GM23338 (cell line): ENCODE measurements around the gene AGR3. TPM values are rescaled to one million over a fixed set of nuclear protein-coding genes. Genes with fewer than 3 reads are reported as not detected.
A peak's percentile ranks its signal among the peaks of the same experiment; 100 is the strongest.

Experiments used
- ATAC-seq: fragments of 200-7000 bp; cut with Tn5 transposase; 3 replicates; pipeline ENCODE4 v1.9.1; 2020
- DNase-seq: peaks from one replicate; pipeline ENCODE4 v3.0.0-alpha.2; 2015; ENCODE audit warnings: low spot score
- H2AFZ ChIP-seq: fragments of 200-600 bp; sonication (generic); 2 replicates; pipeline ENCODE4 v1.8.0; 2016; ENCODE audit warnings: antibody characterized with exemption, mild to moderate bottlenecking, moderate library complexity
- H3F3A ChIP-seq: fragments of 200-600 bp; sonication (generic); replicated peaks from 2 replicates; pipeline ENCODE4 v1.8.0; 2017; ENCODE audit warnings: antibody characterized with exemption, mixed run types, low read depth
- H3K27ac ChIP-seq: fragments of 200-600 bp; sonication (generic); 2 replicates; pipeline ENCODE4 v1.6.1; 2016; ENCODE audit warnings: low read depth
- H3K27me3 ChIP-seq: fragments of 200-600 bp; sonication (generic); 2 replicates; pipeline ENCODE4 v1.8.0; 2016; ENCODE audit warnings: mild to moderate bottlenecking, mixed run types, moderate library complexity; ENCODE audit not compliant: insufficient read depth
- H3K36me3 ChIP-seq: fragments of 200-600 bp; sonication (generic); 2 replicates; pipeline ENCODE4 v1.8.0; 2016; ENCODE audit warnings: mild to moderate bottlenecking; ENCODE audit not compliant: insufficient read depth
- H3K4me1 ChIP-seq: fragments of 200-600 bp; sonication (generic); 2 replicates; pipeline ENCODE4 v1.8.0; 2016; ENCODE audit warnings: mild to moderate bottlenecking, moderate library complexity; ENCODE audit not compliant: insufficient read depth
- H3K4me2 ChIP-seq: fragments of 200-600 bp; sonication (generic); 2 replicates; pipeline ENCODE4 v1.7.1; 2017; ENCODE audit warnings: mixed run types
- H3K4me3 ChIP-seq: fragments of 200-600 bp; sonication (generic); 2 replicates; pipeline ENCODE4 v1.6.1; 2016; ENCODE audit warnings: mixed run types
- H3K79me2 ChIP-seq: fragments of 200-600 bp; sonication (generic); replicated peaks from 2 replicates; pipeline ENCODE4 v1.8.0; 2017; ENCODE audit warnings: mild to moderate bottlenecking; ENCODE audit not compliant: insufficient read depth
- H3K9me2 ChIP-seq: fragments of 200-600 bp; sonication (generic); 2 replicates; pipeline ENCODE4 v1.8.0; 2017; ENCODE audit not compliant: insufficient read depth
- H4K20me1 ChIP-seq: fragments of 200-600 bp; sonication (generic); replicated peaks from 2 replicates; pipeline ENCODE4 v1.8.0; 2017; ENCODE audit warnings: mild to moderate bottlenecking; ENCODE audit not compliant: insufficient read depth
- H3K27ac Mint-ChIP-seq: 2 replicates; pipeline ENCODE4 v1.8.0; 2020; ENCODE audit warnings: inconsistent platforms, mild to moderate bottlenecking, moderate library complexity, mixed read lengths
- H3K27me3 Mint-ChIP-seq: 3 replicates; pipeline ENCODE4 v1.8.0; 2022; ENCODE audit warnings: low read depth, mild to moderate bottlenecking, moderate library complexity, mixed read lengths, inconsistent platforms; ENCODE audit not compliant: insufficient read depth, poor library complexity
- H3K36me3 Mint-ChIP-seq: 3 replicates; pipeline ENCODE4 v1.8.0; 2021; ENCODE audit warnings: low read depth, mild to moderate bottlenecking, inconsistent platforms, moderate library complexity, mixed read lengths
- H3K4me1 Mint-ChIP-seq: 3 replicates; pipeline ENCODE4 v1.8.0; 2020; ENCODE audit warnings: mild to moderate bottlenecking, inconsistent platforms, mixed read lengths
- H3K4me3 Mint-ChIP-seq: 3 replicates; pipeline ENCODE4 v1.8.0; 2021; ENCODE audit warnings: moderate library complexity, mild to moderate bottlenecking, inconsistent platforms, mixed read lengths
- H3K9me3 Mint-ChIP-seq: 3 replicates; pipeline ENCODE4 v1.8.0; 2020; ENCODE audit warnings: moderate library complexity, mild to moderate bottlenecking, inconsistent platforms, mixed read lengths
- CREB1 ChIP-seq: fragments of 250-450 bp; sonication (Bioruptor Pico); IDR thresholded peaks from 2 replicates; pipeline ENCODE4 v1.5.0; 2020; ENCODE audit warnings: low read depth, mild to moderate bottlenecking, moderate library complexity
- CTCF ChIP-seq, 2 experiments: fragments of 200-600 bp in 1 of 2; sonication (generic) in 1 of 2; conservative IDR thresholded peaks; 2 replicates each; pipeline versions ENCODE4 v1.5.1 to v1.6.1; 2016 to 2017; ENCODE audit warnings: antibody characterized with exemption in 2 of 2, low read depth in 2 of 2, mild to moderate bottlenecking in 2 of 2, moderate library complexity in 1 of 2
- ETS1 ChIP-seq: IDR thresholded peaks from 2 replicates; pipeline ENCODE4 v1.6.1; 2016; ENCODE audit warnings: antibody characterized with exemption
- EZH2 ChIP-seq: fragments of 200-600 bp; sonication (generic); IDR thresholded peaks from one replicate; pipeline ENCODE4 v1.8.0; 2017; ENCODE audit warnings: antibody characterized with exemption, mild to moderate bottlenecking, low read depth; ENCODE audit not compliant: unreplicated experiment
- EZH2phosphoT487 ChIP-seq: fragments of 200-600 bp; sonication (generic); IDR thresholded peaks from one replicate; pipeline ENCODE4 v1.8.1; 2018; ENCODE audit warnings: antibody characterized with exemption; ENCODE audit not compliant: unreplicated experiment
- JUNB ChIP-seq: IDR thresholded peaks from one replicate; pipeline ENCODE4 v1.6.1; 2016; ENCODE audit warnings: antibody characterized with exemption; ENCODE audit not compliant: unreplicated experiment
- REST ChIP-seq: IDR thresholded peaks from one replicate; pipeline ENCODE4 v1.6.1; 2018; ENCODE audit warnings: antibody characterized with exemption; ENCODE audit not compliant: unreplicated experiment
- STAT1 ChIP-seq: IDR thresholded peaks from one replicate; pipeline ENCODE4 v1.6.1; 2016; ENCODE audit warnings: antibody characterized with exemption; ENCODE audit not compliant: unreplicated experiment
- ZNF331 ChIP-seq: fragments of 250-450 bp; sonication (Bioruptor Pico); IDR thresholded peaks from 2 replicates; pipeline ENCODE4 v1.5.0; 2020; ENCODE audit warnings: low read depth, mild to moderate bottlenecking, moderate library complexity
- ZNF462 ChIP-seq: fragments of 250-450 bp; sonication (Bioruptor Pico); IDR thresholded peaks from 2 replicates; pipeline ENCODE4 v1.5.0; 2020; ENCODE audit warnings: mild to moderate bottlenecking, moderate library complexity
- polyA plus RNA-seq: library from polyadenylated mRNA; unstranded; fragments of >200 nt; fragmentation: Nextera tagmentation; extraction: Ambion mirVana; gene quantifications from 2 replicates; pipeline ENCODE4 v1.2.1, GENCODE V29; 2016
- total RNA-seq: library from RNA; depleted of rRNA; stranded (reverse); fragments of >200 nt; shearing (Covaris generic); gene quantifications from 2 replicates; pipeline ENCODE4 v1.2.3, GENCODE V29; 2014

The AGR3 gene
- total and polyA plus RNA-seq, 2 experiments from 2014 or later, result not detected

- Mint-ChIP-seq H3K27ac (no peak overlapping the region), H3K27me3 (no peaks in the 10 kb centered on the region), H3K4me1 (peaks cover 4% of the 10 kb centered on the region; the same call in 2 of the 3 replicates), H3K4me3 (no peak overlapping the region), H3K36me3 (no peaks in the 10 kb centered on the region), H3K9me3 (no peaks in the 10 kb centered on the region)
- Histone ChIP-seq H3K79me2 (no peaks in the 10 kb centered on the region), H3K36me3 (no peaks in the 10 kb centered on the region), H3K4me3 (no peak overlapping the region), H3K4me1 (no peaks in the 10 kb centered on the region), H4K20me1 (no peaks in the 10 kb centered on the region), H3F3A (no peaks in the 10 kb centered on the region), H2AFZ (no peak overlapping the region), H3K9me2 (no peaks in the 10 kb centered on the region; the same call in 1 of the 2 replicates), H3K27ac (no peak overlapping the region), H3K4me2 (no peak overlapping the region), H3K27me3 (no peaks in the 10 kb centered on the region)
- peak; percentile 32 for DNase-seq
- peak; percentile 68 for ATAC-seq
- TF ChIP-seq REST (no peak), EZH2phosphoT487 (no peak), CTCF (conservative IDR thresholded peaks at IDR 0.05; ENCODE audit: low read depth in 2 of 2) (no peak), ETS1 (no peak), STAT1 (no peak), ZNF462 (CRISPR knock-in tag) (no peak), ZNF331 (CRISPR knock-in tag) (no peak), EZH2 (no peak), JUNB (no peak), CREB1 (CRISPR knock-in tag) (no peak)
Measured at GRCh38 chr7:16840094-16840493, 41.7 kb downstream of the AGR3 start.
